Parathyroid adenoma (tissue), 2 donors: ENCODE measurements around the gene SEPTIN5.

Experiments used
- H2AFZ ChIP-seq: fragments of 300-600 bp; sonication (generic); one replicate; pipeline ENCODE4 v1.7.0; 2017; ENCODE audit warnings: antibody characterized with exemption, mild to moderate bottlenecking
- H3K27ac ChIP-seq: fragments of 300-600 bp; sonication (generic); one replicate; pipeline ENCODE4 v1.7.0; 2017
- H3K27me3 ChIP-seq: fragments of 300-600 bp; sonication (generic); one replicate; pipeline ENCODE4 v1.7.0; 2017; ENCODE audit warnings: low read length; ENCODE audit not compliant: control insufficient read depth, insufficient read depth
- H3K36me3 ChIP-seq: fragments of 300-600 bp; sonication (generic); one replicate; pipeline ENCODE4 v1.7.0; 2017; ENCODE audit warnings: low read length; ENCODE audit not compliant: control insufficient read depth, insufficient read depth
- H3K4me1 ChIP-seq: fragments of 300-600 bp; sonication (generic); one replicate; pipeline ENCODE4 v1.7.0; 2017; ENCODE audit warnings: control low read depth
- H3K4me2 ChIP-seq: fragments of 300-600 bp; sonication (generic); one replicate; pipeline ENCODE4 v1.7.0; 2017; ENCODE audit warnings: low read length
- H3K4me3 ChIP-seq: fragments of 300-600 bp; sonication (generic); one replicate; pipeline ENCODE4 v1.7.0; 2017; ENCODE audit warnings: low read depth, low read length
- H3K79me2 ChIP-seq: fragments of 300-600 bp; sonication (generic); one replicate; pipeline ENCODE4 v1.7.0; 2017; ENCODE audit warnings: control low read depth
- H3K9ac ChIP-seq: fragments of 300-600 bp; sonication (generic); one replicate; pipeline ENCODE4 v1.7.0; 2017; ENCODE audit warnings: mild to moderate bottlenecking
- H3K9me3 ChIP-seq: fragments of 300-600 bp; sonication (generic); one replicate; pipeline ENCODE4 v1.7.0; 2017; ENCODE audit warnings: low read length; ENCODE audit not compliant: control insufficient read depth
- TF ChIP-seq, protein P1 (sequence below): fragments of 300-600 bp; sonication (generic); IDR thresholded peaks from one replicate; pipeline ENCODE4 v1.7.0; 2017; ENCODE audit warnings: antibody characterized with exemption, mild to moderate bottlenecking
- donor health status: primary hyperparathyroidism.

The SEPTIN5 gene

DNA sequence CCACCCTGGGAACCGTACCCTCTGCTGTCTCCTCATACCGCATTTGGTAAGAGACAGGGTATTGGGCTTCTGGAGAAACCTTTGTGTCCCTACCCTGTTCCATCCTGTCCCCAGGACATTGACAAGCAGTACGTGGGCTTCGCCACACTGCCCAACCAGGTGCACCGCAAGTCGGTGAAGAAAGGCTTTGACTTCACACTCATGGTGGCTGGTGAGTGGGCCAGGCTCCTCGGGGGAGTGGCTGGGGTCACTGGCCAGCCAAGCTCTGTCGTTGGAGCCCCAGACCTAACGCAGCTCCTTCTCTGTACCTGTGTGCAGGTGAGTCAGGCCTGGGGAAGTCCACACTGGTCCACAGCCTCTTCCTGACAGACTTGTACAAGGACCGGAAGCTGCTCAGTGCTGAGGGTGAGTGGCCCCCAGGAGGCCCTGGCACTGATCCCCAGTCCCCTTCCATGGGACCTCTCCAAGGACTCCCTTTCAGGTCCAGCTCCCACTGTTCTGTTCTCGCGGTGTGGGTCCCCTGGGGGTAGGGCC lies 5.3 kb downstream of the SEPTIN5 start:
- H3K27ac ChIP-seq = no peak overlapping the region
- no peaks in the 10 kb centered on the region for H3K27me3 ChIP-seq
- H3K36me3 ChIP-seq = no peaks in the 10 kb centered on the region
- H3K4me3 ChIP-seq = no peak overlapping the region
- no peaks in the 10 kb centered on the region for H3K9me3 ChIP-seq
- no peaks in the 10 kb centered on the region for H3K79me2 ChIP-seq
- TF ChIP-seq, protein P1, sequence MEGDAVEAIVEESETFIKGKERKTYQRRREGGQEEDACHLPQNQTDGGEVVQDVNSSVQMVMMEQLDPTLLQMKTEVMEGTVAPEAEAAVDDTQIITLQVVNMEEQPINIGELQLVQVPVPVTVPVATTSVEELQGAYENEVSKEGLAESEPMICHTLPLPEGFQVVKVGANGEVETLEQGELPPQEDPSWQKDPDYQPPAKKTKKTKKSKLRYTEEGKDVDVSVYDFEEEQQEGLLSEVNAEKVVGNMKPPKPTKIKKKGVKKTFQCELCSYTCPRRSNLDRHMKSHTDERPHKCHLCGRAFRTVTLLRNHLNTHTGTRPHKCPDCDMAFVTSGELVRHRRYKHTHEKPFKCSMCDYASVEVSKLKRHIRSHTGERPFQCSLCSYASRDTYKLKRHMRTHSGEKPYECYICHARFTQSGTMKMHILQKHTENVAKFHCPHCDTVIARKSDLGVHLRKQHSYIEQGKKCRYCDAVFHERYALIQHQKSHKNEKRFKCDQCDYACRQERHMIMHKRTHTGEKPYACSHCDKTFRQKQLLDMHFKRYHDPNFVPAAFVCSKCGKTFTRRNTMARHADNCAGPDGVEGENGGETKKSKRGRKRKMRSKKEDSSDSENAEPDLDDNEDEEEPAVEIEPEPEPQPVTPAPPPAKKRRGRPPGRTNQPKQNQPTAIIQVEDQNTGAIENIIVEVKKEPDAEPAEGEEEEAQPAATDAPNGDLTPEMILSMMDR = no peak
- H3K4me1 ChIP-seq = no peaks in the 10 kb centered on the region
- H2AFZ ChIP-seq = no peak overlapping the region
- no peak overlapping the region for H3K4me2 ChIP-seq
- no peak overlapping the region for H3K9ac ChIP-seq

DNA sequence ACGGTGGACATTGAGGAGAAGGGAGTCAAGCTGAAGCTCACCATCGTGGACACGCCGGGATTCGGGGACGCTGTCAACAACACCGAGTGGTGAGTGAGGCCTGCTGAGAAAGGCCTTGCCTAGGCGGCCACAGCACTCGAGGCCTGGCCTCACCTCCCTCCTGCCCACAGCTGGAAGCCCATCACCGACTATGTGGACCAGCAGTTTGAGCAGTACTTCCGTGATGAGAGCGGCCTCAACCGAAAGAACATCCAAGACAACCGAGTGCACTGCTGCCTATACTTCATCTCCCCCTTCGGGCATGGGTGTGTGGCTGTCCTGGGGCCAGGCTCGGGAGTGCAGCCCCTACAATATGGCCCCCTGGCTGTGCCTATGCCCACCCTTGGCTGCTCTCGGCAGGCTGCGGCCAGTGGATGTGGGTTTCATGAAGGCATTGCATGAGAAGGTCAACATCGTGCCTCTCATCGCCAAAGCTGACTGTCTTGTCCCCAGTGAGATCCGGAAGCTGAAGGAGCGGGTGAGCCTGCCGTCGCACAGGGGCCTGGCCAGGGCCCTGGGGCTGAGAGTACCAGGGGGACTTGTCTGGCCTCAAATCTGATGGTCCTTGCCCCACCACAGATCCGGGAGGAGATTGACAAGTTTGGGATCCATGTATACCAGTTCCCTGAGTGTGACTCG lies 6.0 kb downstream of the SEPTIN5 start:
- no peaks in the 10 kb centered on the region for H3K79me2 ChIP-seq
- no peaks in the 10 kb centered on the region for H3K4me1 ChIP-seq
- TF ChIP-seq, protein P1 = no peak
- H3K27ac ChIP-seq = no peak overlapping the region
- no peaks in the 10 kb centered on the region for H3K36me3 ChIP-seq
- H3K9me3 ChIP-seq = no peaks in the 10 kb centered on the region
- H3K27me3 ChIP-seq = no peaks in the 10 kb centered on the region
- H3K4me3 ChIP-seq = no peak overlapping the region
- H3K9ac ChIP-seq = no peak overlapping the region
- no peak overlapping the region for H2AFZ ChIP-seq
- no peak overlapping the region for H3K4me2 ChIP-seq

DNA sequence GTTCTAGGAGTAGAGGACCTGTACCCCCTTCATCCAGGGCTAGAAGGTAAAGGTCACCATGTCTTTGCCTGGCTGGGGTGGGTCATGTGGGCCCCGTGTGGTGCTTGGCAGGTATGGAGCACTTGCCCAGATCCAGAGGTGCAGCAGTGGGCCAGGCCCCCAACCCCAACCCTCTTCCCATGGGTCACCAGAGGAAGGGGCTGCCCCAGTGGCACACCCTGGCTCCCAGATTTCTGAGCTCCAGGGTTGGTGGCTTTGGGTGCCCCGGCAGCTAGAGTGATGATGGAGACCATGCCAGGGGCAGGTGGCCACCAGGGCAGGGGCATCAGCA lies 6.7 kb downstream of the SEPTIN5 start:
- TF ChIP-seq, protein P1 = no peak
- Histone ChIP-seq H3K4me2 (no peak overlapping the region), H3K4me3 (no peak overlapping the region), H3K36me3 (no peaks in the 10 kb centered on the region), H3K9me3 (no peaks in the 10 kb centered on the region), H3K4me1 (no peaks in the 10 kb centered on the region), H3K79me2 (no peaks in the 10 kb centered on the region), H2AFZ (no peak overlapping the region), H3K27me3 (no peaks in the 10 kb centered on the region), H3K9ac (no peak overlapping the region), H3K27ac (no peak overlapping the region)

DNA sequence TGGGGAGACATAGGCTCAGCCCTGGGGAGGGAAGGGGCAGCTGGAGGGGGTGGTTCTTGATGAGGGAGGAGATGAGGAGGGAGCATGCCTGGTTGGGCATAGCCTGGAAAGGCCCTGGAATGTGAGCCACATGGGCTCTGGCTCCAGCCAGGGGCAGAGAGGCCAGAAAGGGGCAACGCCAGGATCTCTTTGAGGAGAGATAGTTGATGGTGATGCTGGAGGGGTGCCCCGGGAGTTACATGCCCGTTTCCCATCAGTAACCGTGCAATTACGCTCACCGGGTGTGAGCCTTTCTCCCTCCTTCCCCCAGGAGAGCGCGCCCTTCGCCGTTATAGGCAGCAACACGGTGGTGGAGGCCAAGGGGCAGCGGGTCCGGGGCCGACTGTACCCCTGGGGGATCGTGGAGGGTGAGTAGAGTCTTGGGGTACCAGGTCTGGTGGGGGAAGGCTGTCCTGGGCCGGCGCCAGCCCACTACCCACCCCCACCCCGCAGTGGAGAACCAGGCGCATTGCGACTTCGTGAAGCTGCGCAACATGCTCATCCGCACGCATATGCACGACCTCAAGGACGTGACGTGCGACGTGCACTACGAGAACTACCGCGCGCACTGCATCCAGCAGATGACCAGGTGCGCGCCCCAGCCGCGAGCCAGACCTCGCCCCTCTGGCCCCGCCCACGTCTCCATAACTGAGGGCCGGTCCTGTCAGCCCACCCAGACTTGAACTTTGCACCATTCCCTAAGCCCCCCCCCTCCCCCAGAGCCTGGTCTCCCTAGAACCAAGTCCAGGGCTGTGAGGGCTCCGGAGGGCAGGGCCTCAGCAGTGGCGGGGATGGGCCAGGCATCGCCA lies 7.3 kb downstream of the SEPTIN5 start:
- Histone ChIP-seq H3K27me3 (no peaks in the 10 kb centered on the region), H3K36me3 (no peaks in the 10 kb centered on the region), H3K4me1 (no peaks in the 10 kb centered on the region), H2AFZ (no peak overlapping the region), H3K4me3 (no peak overlapping the region), H3K9me3 (no peaks in the 10 kb centered on the region), H3K4me2 (no peak overlapping the region), H3K79me2 (no peaks in the 10 kb centered on the region), H3K9ac (no peak overlapping the region), H3K27ac (no peak overlapping the region)
- TF ChIP-seq, protein P1 = no peak
